Endothelial cell of hepatic sinusoid (primary cell): ENCODE measurements around the gene ABCB7.
"Not testable (repeated sequence)": the region's sequence is repeated elsewhere in the genome, so short reads cannot be mapped to it uniquely, and the experiment has no call there.

Source experiments
- in situ Hi-C: cut with HindIII; loops from 2 replicates; pipeline ENCODE4 v1.10.0; 2017; ENCODE audit warnings: low sequenced_read_pairs

The ABCB7 gene

GRCh38 chrX:75106772-75107171 lies 49.3 kb downstream of the ABCB7 start:
- in situ Hi-C loops = no loop called here

GRCh38 chrX:75096331-75096730 lies 59.8 kb downstream of the ABCB7 start:
- in situ Hi-C loops = no loop called here

- in situ Hi-C loops = no loop called here
These were observed 69.3 kb downstream of the ABCB7 start for GRCh38 chrX:75086731-75087195.

- in situ Hi-C loops = no loop called here
These were observed 71.3 kb downstream of the ABCB7 start for GRCh38 chrX:75084757-75085156.

- in situ Hi-C loops = no loop called here
These were observed 79.7 kb downstream of the ABCB7 start for GRCh38 chrX:75076429-75076828.

GRCh38 chrX:75074475-75074874 lies 81.6 kb downstream of the ABCB7 start:
- in situ Hi-C loops = no loop called here

- in situ Hi-C loops = no loop called here
These were observed 84.7 kb downstream of the ABCB7 start for GRCh38 chrX:75071334-75071733.

- in situ Hi-C loops = no loop called here
These were observed 88.2 kb downstream of the ABCB7 start for GRCh38 chrX:75067931-75068330.

GRCh38 chrX:75061701-75062100 lies 94.4 kb downstream of the ABCB7 start:
- in situ Hi-C loops = no loop called here

GRCh38 chrX:75051047-75051446 lies 105.0 kb downstream of the ABCB7 start:
- in situ Hi-C loops = no loop called here

- in situ Hi-C loops = no loop called here
These were observed 110.7 kb downstream of the ABCB7 start for GRCh38 chrX:75045369-75045768.

GRCh38 chrX:75044142-75044541 lies 111.9 kb downstream of the ABCB7 start:
- in situ Hi-C loops = not testable (repeated sequence)

- in situ Hi-C loops = no loop called here
These were observed 117.2 kb downstream of the ABCB7 start for GRCh38 chrX:75038925-75039324.
